Neural crest cell (in vitro differentiated cells): Measurements from ENCODE around the gene FBXO31. TPM values are rescaled to one million over a fixed set of nuclear protein-coding genes. Genes with fewer than 3 reads are reported as not detected.

Experiments used
- DNase-seq: peaks from one replicate; pipeline ENCODE4 v3.0.0; 2021; ENCODE audit warnings: low read depth, mixed read lengths, low spot score
- H3K27ac Mint-ChIP-seq: one replicate; pipeline ENCODE4 v1.8.0; 2021; ENCODE audit warnings: mild to moderate bottlenecking, mixed read lengths; ENCODE audit not compliant: unreplicated experiment
- H3K27me3 Mint-ChIP-seq: 2 replicates; pipeline ENCODE4 v1.8.0; 2021; ENCODE audit warnings: low read depth, mild to moderate bottlenecking, mixed read lengths
- H3K36me3 Mint-ChIP-seq: 2 replicates; pipeline ENCODE4 v1.8.0; 2021; ENCODE audit warnings: low read depth, mild to moderate bottlenecking, mixed read lengths
- H3K4me1 Mint-ChIP-seq: 2 replicates; pipeline ENCODE4 v1.8.0; 2021; ENCODE audit warnings: mixed read lengths
- H3K4me3 Mint-ChIP-seq: one replicate; pipeline ENCODE4 v1.8.0; 2021; ENCODE audit warnings: mild to moderate bottlenecking, mixed read lengths
- H3K9me3 Mint-ChIP-seq: 2 replicates; pipeline ENCODE4 v1.8.0; 2021; ENCODE audit warnings: mixed read lengths
- CTCF ChIP-seq: fragments of 200-600 bp; sonication (generic); conservative IDR thresholded peaks from 2 replicates; pipeline ENCODE4 v1.5.0; 2021; ENCODE audit warnings: antibody characterized with exemption, mild to moderate bottlenecking
- total RNA-seq: library from RNA; stranded (reverse); gene quantifications from 2 replicates; pipeline ENCODE4 v1.2.1, GENCODE V29; 2021

FBXO31 gene
- total RNA-seq, 1 donor from 2014 or later, result 23.7 TPM

GRCh38 chr16:87333101-87333500, 50.5 kb downstream of the FBXO31 start:
- no peak for DNase-seq
- no peaks in the 10 kb centered on the region for H3K36me3 Mint-ChIP-seq
- no peaks in the 10 kb centered on the region for H3K9me3 Mint-ChIP-seq
- H3K4me3 Mint-ChIP-seq, result no peak overlapping the region
- peak overlapping the region; percentile 27 for H3K27ac Mint-ChIP-seq
- H3K4me1 Mint-ChIP-seq, result no peaks in the 10 kb centered on the region
- TF ChIP-seq CTCF, result no peak
- no peaks in the 10 kb centered on the region for H3K27me3 Mint-ChIP-seq

- no peak overlapping the region for H3K27ac Mint-ChIP-seq
- no peak overlapping the region for H3K4me3 Mint-ChIP-seq
- DNase-seq, result no peak
- H3K27me3 Mint-ChIP-seq, result no peaks in the 10 kb centered on the region
- TF ChIP-seq CTCF, result no peak
- H3K4me1 Mint-ChIP-seq, result no peaks in the 10 kb centered on the region
- H3K36me3 Mint-ChIP-seq, result no peaks in the 10 kb centered on the region
- H3K9me3 Mint-ChIP-seq, result no peaks in the 10 kb centered on the region
Measured at GRCh38 chr16:87332150-87332549, 51.4 kb downstream of the FBXO31 start.

- no peak overlapping the region for H3K4me3 Mint-ChIP-seq
- no peaks in the 10 kb centered on the region for H3K36me3 Mint-ChIP-seq
- H3K4me1 Mint-ChIP-seq, result no peaks in the 10 kb centered on the region
- DNase-seq, result no peak
- H3K27me3 Mint-ChIP-seq, result no peaks in the 10 kb centered on the region
- no peak for TF ChIP-seq CTCF
- H3K9me3 Mint-ChIP-seq, result no peaks in the 10 kb centered on the region
- H3K27ac Mint-ChIP-seq, result peak overlapping the region; percentile 27
Measured at GRCh38 chr16:87331241-87331801, 52.3 kb downstream of the FBXO31 start.

- H3K4me1 Mint-ChIP-seq, result no peaks in the 10 kb centered on the region
- no peak for TF ChIP-seq CTCF
- H3K9me3 Mint-ChIP-seq, result no peaks in the 10 kb centered on the region
- no peaks in the 10 kb centered on the region for H3K36me3 Mint-ChIP-seq
- no peak overlapping the region for H3K4me3 Mint-ChIP-seq
- no peak for DNase-seq
- H3K27me3 Mint-ChIP-seq, result no peaks in the 10 kb centered on the region
- H3K27ac Mint-ChIP-seq, result no peak overlapping the region
Measured at GRCh38 chr16:87330646-87331045, 52.9 kb downstream of the FBXO31 start.

GRCh38 chr16:87330257-87330624, 53.3 kb downstream of the FBXO31 start:
- no peak for DNase-seq
- H3K36me3 Mint-ChIP-seq, result no peaks in the 10 kb centered on the region
- no peaks in the 10 kb centered on the region for H3K27me3 Mint-ChIP-seq
- no peaks in the 10 kb centered on the region for H3K4me1 Mint-ChIP-seq
- H3K27ac Mint-ChIP-seq, result no peak overlapping the region
- H3K4me3 Mint-ChIP-seq, result no peak overlapping the region
- no peak for TF ChIP-seq CTCF
- H3K9me3 Mint-ChIP-seq, result no peaks in the 10 kb centered on the region
